ENCODE data around the gene PNPLA3. TPM values are rescaled to one million over a fixed set of nuclear protein-coding genes. Genes with fewer than 3 reads are reported as not detected.

The PNPLA3 gene
- total RNA-seq, 2 donors from 2014 or later = 0.14 to 0.28 TPM

GRCh38 chr22:43893266-43893665 is 30.3 kb upstream of the PNPLA3 start:
- no peak for DNase-seq (ENCODE audit: low spot score)
- 72% methylated on average over 5 of the region's 5 CpGs for WGBS
- intact Hi-C loops (cut with DNase I) = no loop called here
- H3K36me3 ChIP-seq = no peaks in the 10 kb centered on the region
- no peak for TF ChIP-seq CTCF (IDR thresholded peaks at IDR 0.05)
- peaks cover 29% of the 10 kb centered on the region for H3K27me3 ChIP-seq (replicated peaks; ENCODE audit: insufficient read depth)
- H3K4me1 ChIP-seq (replicated peaks) = peaks cover 5% of the 10 kb centered on the region
- H3K9me3 ChIP-seq = no peaks in the 10 kb centered on the region
- no peak overlapping the region for H3K4me3 ChIP-seq
- H3K27ac ChIP-seq = no peak overlapping the region

DNA sequence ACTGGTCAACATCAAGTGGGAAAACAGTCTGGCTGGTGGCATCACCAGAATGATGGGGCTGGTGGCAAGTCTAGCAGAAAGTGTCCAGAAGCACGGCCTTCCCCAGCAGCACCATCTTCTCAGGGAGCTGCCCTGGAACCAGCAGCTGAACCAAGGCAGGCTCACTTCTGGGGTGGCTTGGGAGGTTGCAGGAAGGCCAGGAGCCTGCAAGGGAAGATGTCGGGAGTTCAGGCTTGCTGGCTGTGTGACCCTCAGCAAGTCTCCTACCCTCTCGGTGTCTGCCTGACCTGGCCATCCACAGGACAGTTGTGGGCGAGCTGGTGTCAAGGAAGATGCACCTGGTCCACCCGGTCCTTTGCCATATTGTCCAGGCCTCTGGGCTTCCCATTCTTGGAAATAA is 29.5 kb upstream of the PNPLA3 start:
- H3K4me3 ChIP-seq = no peak overlapping the region
- H3K4me1 ChIP-seq (replicated peaks) = peaks cover 5% of the 10 kb centered on the region
- no peaks in the 10 kb centered on the region for H3K9me3 ChIP-seq
- 94% methylated on average over 4 of the region's 5 CpGs for WGBS
- H3K27ac ChIP-seq = no peak overlapping the region
- no peak for DNase-seq (ENCODE audit: low spot score)
- peaks cover 29% of the 10 kb centered on the region for H3K27me3 ChIP-seq (replicated peaks; ENCODE audit: insufficient read depth)
- H3K36me3 ChIP-seq = no peaks in the 10 kb centered on the region
- intact Hi-C loops (cut with DNase I) = no loop called here
- no peak for TF ChIP-seq CTCF (IDR thresholded peaks at IDR 0.05)
- no peak for TF ChIP-seq POLR2A (IDR thresholded peaks at IDR 0.05)
- TF ChIP-seq POLR2AphosphoS5 (IDR thresholded peaks at IDR 0.05) = no peak

DNA sequence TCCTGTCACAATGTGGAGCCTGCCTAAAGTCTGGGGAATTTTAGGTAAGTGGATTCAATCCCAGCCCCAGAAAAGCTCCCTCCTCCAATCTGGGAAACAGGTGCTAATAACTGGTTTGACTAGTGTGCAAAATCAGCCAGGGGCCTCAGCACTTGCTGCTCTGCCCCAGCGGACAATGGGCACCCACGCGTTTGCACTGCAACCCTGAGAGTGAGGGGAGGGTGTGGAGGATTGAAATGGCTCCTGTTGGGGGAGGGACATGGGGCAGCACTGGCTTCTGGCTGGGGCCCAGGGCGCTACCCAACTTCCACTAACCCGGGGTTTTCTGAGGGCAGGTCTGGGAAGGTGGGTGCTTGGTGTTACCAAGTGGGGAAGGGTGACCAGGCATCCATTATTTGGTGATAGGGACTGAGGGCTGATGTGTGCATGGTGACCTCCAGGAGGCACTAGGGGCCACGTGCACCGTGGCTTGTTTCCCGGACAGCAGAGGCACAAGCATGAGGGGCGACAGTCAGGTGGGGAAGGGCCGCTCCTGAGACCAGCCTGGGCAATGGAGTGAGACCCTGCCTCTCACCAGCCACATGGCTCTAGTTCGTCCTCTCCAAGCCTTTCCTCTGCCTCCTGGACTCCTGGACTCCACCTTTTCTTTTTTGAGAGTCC is 27.5 kb upstream of the PNPLA3 start:
- peaks cover 5% of the 10 kb centered on the region for H3K4me1 ChIP-seq (replicated peaks)
- no peak for DNase-seq (ENCODE audit: low spot score)
- TF ChIP-seq POLR2A (IDR thresholded peaks at IDR 0.05) (no peak), POLR2AphosphoS5 (IDR thresholded peaks at IDR 0.05) (no peak), CTCF (IDR thresholded peaks at IDR 0.05) (no peak)
- H3K27me3 ChIP-seq (replicated peaks; ENCODE audit: insufficient read depth) = peaks cover 12% of the 10 kb centered on the region
- H3K36me3 ChIP-seq = no peaks in the 10 kb centered on the region
- H3K27ac ChIP-seq = no peak overlapping the region
- intact Hi-C loops (cut with DNase I) = no loop called here
- H3K4me3 ChIP-seq = no peak overlapping the region
- no peaks in the 10 kb centered on the region for H3K9me3 ChIP-seq
- 31% methylated on average over 11 of the region's 11 CpGs for WGBS

GRCh38 chr22:43897751-43898261 is 25.8 kb upstream of the PNPLA3 start:
- WGBS = 49% methylated on average over 12 of the region's 12 CpGs
- Histone ChIP-seq H3K27ac (no peak overlapping the region), H3K9me3 (no peaks in the 10 kb centered on the region), H3K36me3 (no peaks in the 10 kb centered on the region), H3K4me3 (no peak overlapping the region), H3K4me1 (replicated peaks) (no peaks in the 10 kb centered on the region), H3K27me3 (replicated peaks; ENCODE audit: insufficient read depth) (no peaks in the 10 kb centered on the region)
- intact Hi-C loops (cut with DNase I) = no loop called here
- DNase-seq (ENCODE audit: low spot score) = no peak
- no peak for TF ChIP-seq POLR2A (IDR thresholded peaks at IDR 0.05)
- no peak for TF ChIP-seq POLR2AphosphoS5 (IDR thresholded peaks at IDR 0.05)
- TF ChIP-seq CTCF (IDR thresholded peaks at IDR 0.05) = no peak

DNA sequence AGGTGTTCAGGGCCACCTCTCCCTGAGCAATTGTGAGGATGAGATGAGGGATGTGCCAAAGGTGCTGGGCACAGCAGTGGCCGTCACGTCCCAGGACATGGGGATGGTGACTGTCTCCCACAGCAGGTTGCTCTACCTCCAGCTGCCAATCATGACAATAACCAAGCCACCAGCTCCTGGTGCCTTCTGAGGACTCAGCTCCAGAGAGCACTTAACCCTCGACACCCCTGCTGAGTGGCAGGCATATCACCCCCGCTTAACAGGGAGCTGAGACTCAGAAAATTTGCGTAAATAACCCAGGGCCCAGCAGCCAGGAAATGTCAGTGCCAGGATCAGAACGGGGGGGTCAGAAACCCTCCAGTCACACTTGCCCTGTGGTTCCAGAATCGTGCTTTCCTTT is 23.4 kb upstream of the PNPLA3 start:
- no peak overlapping the region for H3K27ac ChIP-seq
- 51% methylated on average over 7 of the region's 7 CpGs for WGBS
- DNase-seq (ENCODE audit: low spot score) = no peak

More for the DNA sequence above, 23.4 kb upstream of the PNPLA3 start:
- Histone ChIP-seq H3K27me3 (replicated peaks; ENCODE audit: insufficient read depth) (no peaks in the 10 kb centered on the region), H3K36me3 (no peaks in the 10 kb centered on the region), H3K4me1 (replicated peaks) (no peaks in the 10 kb centered on the region), H3K4me3 (no peak overlapping the region), H3K9me3 (no peaks in the 10 kb centered on the region)
- TF ChIP-seq CTCF (IDR thresholded peaks at IDR 0.05) = no peak
- TF ChIP-seq POLR2AphosphoS5 (IDR thresholded peaks at IDR 0.05) = no peak
- no peak for TF ChIP-seq POLR2A (IDR thresholded peaks at IDR 0.05)
- intact Hi-C loops (cut with DNase I) = no loop called here
